Osteoblast (primary cell): Measurements from ENCODE around the gene WASF2. TPM values are rescaled to one million over a fixed set of nuclear protein-coding genes. Genes with fewer than 3 reads are reported as not detected.

Experiments
- DNase-seq: peaks from one replicate; pipeline ENCODE4 v3.0.0; 2011; ENCODE audit warnings: low spot score, mixed read lengths; ENCODE audit not compliant: insufficient read length; ENCODE audit errors: missing footprints
- H2AFZ ChIP-seq: 2 replicates; pipeline ENCODE4 v1.6.0; 2011; ENCODE audit warnings: mild to moderate bottlenecking, low read length
- H3K27ac ChIP-seq: 2 replicates; pipeline ENCODE4 v1.5.1; 2011; ENCODE audit warnings: mild to moderate bottlenecking, low read depth, low read length, moderate library complexity
- H3K27me3 ChIP-seq: 2 replicates; pipeline ENCODE4 v1.6.0; 2012; ENCODE audit warnings: mild to moderate bottlenecking, control low read depth, inconsistent platforms, low read length, moderate library complexity; ENCODE audit not compliant: insufficient read depth
- H3K36me3 ChIP-seq: 2 replicates; pipeline ENCODE4 v1.5.1; 2011; ENCODE audit warnings: mild to moderate bottlenecking, low read length, control low read depth, moderate library complexity; ENCODE audit not compliant: insufficient read depth
- H3K4me1 ChIP-seq: 2 replicates; pipeline ENCODE4 v1.5.1; 2011; ENCODE audit warnings: mild to moderate bottlenecking, low read length, control low read depth, moderate library complexity; ENCODE audit not compliant: insufficient read depth
- H3K4me2 ChIP-seq: 2 replicates; pipeline ENCODE4 v1.6.0; 2011; ENCODE audit warnings: mild to moderate bottlenecking, low read length; ENCODE audit not compliant: insufficient read depth
- H3K4me3 ChIP-seq: fragments of 200-600 bp; sonication (generic); 3 replicates; pipeline ENCODE4 v1.5.1; 2012; ENCODE audit warnings: mild to moderate bottlenecking, low read length, inconsistent platforms; ENCODE audit not compliant: insufficient read depth
- H3K79me2 ChIP-seq: 2 replicates; pipeline ENCODE4 v1.6.0; 2012; ENCODE audit warnings: mild to moderate bottlenecking, low read length, control low read depth, inconsistent platforms; ENCODE audit not compliant: insufficient read depth
- H3K9me3 ChIP-seq: 2 replicates; pipeline ENCODE4 v1.5.1; 2011; ENCODE audit warnings: low read depth, low read length, control low read depth
- H4K20me1 ChIP-seq: 2 replicates; pipeline ENCODE4 v1.6.0; 2012; ENCODE audit warnings: mild to moderate bottlenecking, low read length, control low read depth; ENCODE audit not compliant: insufficient read depth
- total RNA-seq: library from RNA; depleted of rRNA; stranded (reverse); fragments of >200 nt; gene quantifications from 2 replicates; pipeline ENCODE4 v1.2.3, GENCODE V29; 2012
- TF ChIP-seq, protein P1 (sequence below): IDR thresholded peaks from 2 replicates; pipeline ENCODE4 v1.5.1; 2011; ENCODE audit warnings: mild to moderate bottlenecking, low read depth, low read length, moderate library complexity; ENCODE audit errors: extremely low read depth

WASF2 gene
- total RNA-seq, 1 donor = 24.6 TPM

DNA sequence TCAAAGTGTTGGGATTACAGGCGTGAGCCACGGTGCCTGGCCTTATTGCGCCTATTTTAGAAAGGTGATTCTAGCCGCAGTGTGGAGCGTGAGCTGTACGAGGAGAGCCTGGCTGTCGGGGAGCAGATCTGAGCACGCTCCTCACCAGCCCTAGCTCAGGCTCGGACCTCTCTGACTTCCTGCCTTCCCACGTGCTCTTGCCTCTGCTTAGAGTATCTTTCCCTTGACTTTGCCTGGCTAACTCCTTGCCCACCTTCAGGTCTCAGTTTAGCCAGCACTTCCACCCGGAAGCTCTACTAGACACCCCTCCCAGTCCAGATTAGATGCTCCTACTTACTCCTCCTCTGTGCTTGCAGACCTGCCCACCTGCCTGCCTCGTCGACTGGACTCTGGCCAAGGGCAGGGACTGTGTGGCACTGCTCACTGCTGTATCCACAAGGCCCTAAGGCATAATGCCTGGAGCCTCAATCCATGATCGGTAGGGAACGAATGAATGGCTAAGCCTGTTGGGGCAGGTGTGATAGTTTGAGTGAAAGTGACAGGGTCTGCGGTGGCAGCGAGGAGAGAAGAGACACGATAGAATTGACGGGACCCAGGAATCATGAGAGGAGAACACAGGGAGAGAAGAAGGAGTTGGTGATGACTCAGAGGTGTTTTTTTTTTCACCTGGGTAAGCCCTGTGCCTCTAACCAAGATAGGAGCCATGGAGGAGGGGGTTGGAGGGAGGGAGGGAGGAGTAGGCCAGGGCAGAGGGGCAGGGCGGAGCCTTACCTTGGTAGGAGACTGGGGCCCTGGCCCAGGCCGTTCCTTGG, 28.1 kb upstream of the WASF2 start:
- DNase-seq = peak; percentile 78
- no peak overlapping the region for H3K4me2 ChIP-seq
- H3K9me3 ChIP-seq = no peaks in the 10 kb centered on the region
- H4K20me1 ChIP-seq = no peaks in the 10 kb centered on the region
- TF ChIP-seq, protein P1, sequence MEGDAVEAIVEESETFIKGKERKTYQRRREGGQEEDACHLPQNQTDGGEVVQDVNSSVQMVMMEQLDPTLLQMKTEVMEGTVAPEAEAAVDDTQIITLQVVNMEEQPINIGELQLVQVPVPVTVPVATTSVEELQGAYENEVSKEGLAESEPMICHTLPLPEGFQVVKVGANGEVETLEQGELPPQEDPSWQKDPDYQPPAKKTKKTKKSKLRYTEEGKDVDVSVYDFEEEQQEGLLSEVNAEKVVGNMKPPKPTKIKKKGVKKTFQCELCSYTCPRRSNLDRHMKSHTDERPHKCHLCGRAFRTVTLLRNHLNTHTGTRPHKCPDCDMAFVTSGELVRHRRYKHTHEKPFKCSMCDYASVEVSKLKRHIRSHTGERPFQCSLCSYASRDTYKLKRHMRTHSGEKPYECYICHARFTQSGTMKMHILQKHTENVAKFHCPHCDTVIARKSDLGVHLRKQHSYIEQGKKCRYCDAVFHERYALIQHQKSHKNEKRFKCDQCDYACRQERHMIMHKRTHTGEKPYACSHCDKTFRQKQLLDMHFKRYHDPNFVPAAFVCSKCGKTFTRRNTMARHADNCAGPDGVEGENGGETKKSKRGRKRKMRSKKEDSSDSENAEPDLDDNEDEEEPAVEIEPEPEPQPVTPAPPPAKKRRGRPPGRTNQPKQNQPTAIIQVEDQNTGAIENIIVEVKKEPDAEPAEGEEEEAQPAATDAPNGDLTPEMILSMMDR = no peak
- H3K36me3 ChIP-seq = no peaks in the 10 kb centered on the region
- H3K4me3 ChIP-seq = no peak overlapping the region
- no peak overlapping the region for H2AFZ ChIP-seq
- peaks cover 6% of the 10 kb centered on the region for H3K4me1 ChIP-seq
- no peaks in the 10 kb centered on the region for H3K27me3 ChIP-seq
- no peaks in the 10 kb centered on the region for H3K79me2 ChIP-seq
- H3K27ac ChIP-seq = no peak overlapping the region

DNA sequence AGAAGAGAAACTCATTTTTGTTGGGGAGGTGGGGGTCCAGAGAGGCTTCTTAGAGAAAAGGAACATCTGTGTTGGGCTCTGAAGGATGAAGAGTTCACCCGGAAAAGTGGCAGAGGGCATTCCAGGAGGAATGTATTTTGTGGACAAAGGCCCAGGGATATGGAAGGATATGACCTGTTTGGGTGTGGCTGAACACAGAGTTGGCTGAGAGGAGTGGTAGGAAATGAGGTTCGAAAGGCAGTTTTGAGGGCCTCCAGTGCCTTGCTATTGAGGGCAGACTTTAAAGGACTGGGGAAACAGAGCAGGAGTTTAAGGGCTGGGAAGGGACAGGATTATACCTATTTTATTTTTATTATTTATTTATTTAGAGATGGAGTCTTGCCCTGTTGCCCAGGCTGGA, 27.3 kb upstream of the WASF2 start:
- peaks cover 6% of the 10 kb centered on the region for H3K4me1 ChIP-seq
- H3K36me3 ChIP-seq = no peaks in the 10 kb centered on the region
- H3K27ac ChIP-seq = no peak overlapping the region
- H2AFZ ChIP-seq = no peak overlapping the region
- DNase-seq = peak; percentile 77
- no peak overlapping the region for H3K4me2 ChIP-seq
- H3K79me2 ChIP-seq = no peaks in the 10 kb centered on the region
- no peak overlapping the region for H3K4me3 ChIP-seq
- no peaks in the 10 kb centered on the region for H3K27me3 ChIP-seq
- TF ChIP-seq, protein P1 = no peak
- H4K20me1 ChIP-seq = no peaks in the 10 kb centered on the region
- H3K9me3 ChIP-seq = no peaks in the 10 kb centered on the region

DNA sequence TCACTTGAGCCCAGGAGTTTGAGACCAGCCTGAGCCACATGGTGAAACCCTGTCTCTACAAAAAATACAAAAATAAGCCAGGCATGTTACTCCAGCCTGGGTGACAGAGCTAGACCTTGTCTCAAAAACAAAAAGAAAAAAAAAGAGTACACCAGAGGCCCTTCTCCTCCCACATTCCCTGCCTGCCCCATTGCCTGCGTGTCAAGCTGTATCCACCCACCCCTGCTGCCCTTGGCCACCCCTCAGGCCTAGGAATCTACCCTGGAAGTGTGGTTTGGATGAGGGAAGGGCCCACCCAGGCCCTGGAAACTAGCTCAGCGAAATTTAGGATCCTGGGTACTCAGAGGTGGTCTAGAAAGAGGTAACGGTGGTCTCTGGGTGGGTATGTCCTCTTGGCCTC, 25.7 kb upstream of the WASF2 start:
- Histone ChIP-seq H3K4me1 (peaks cover 6% of the 10 kb centered on the region), H3K4me2 (no peak overlapping the region), H3K36me3 (no peaks in the 10 kb centered on the region), H2AFZ (peak overlapping the region; percentile 43), H3K79me2 (no peaks in the 10 kb centered on the region), H3K4me3 (no peak overlapping the region), H3K9me3 (no peaks in the 10 kb centered on the region), H3K27me3 (no peaks in the 10 kb centered on the region), H4K20me1 (no peaks in the 10 kb centered on the region), H3K27ac (no peak overlapping the region)
- DNase-seq = peak; percentile 64
- TF ChIP-seq, protein P1 = no peak

DNA sequence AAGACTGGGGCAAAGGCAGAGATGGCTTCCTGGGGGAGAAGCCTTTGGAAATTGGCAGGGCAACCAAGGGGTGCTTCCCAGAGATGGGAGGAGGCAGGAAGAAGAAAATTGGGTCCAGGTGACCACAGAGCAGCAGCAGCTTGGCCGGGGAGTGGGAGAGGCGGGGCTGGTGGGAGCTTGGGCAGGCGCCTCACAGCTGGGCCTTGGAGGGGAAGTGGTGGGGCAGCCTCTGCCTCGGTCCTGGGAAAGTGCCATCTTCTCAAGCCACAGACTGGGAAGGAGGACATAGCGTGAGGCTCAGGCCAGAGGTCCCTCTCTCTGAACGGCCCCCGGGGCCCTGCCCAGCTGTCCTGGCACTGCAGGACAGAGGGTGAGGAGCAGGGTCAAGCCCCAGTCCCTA, 24.0 kb upstream of the WASF2 start:
- H2AFZ ChIP-seq = peak overlapping the region; percentile 26

More for the DNA sequence above, 24.0 kb upstream of the WASF2 start:
- Histone ChIP-seq H3K79me2 (no peaks in the 10 kb centered on the region), H3K9me3 (no peaks in the 10 kb centered on the region), H3K27me3 (no peaks in the 10 kb centered on the region), H3K4me3 (no peak overlapping the region), H4K20me1 (no peaks in the 10 kb centered on the region), H3K4me1 (no peaks in the 10 kb centered on the region), H3K27ac (no peak overlapping the region), H3K36me3 (no peaks in the 10 kb centered on the region), H3K4me2 (no peak overlapping the region)
- DNase-seq = peak; percentile 62
- TF ChIP-seq, protein P1 = no peak
